ENCODE data around the gene BPIFB1. TPM values are rescaled to one million over a fixed set of nuclear protein-coding genes. Genes with fewer than 3 reads are reported as not detected.

The BPIFB1 gene
- polyA plus RNA-seq, 1 experiment = not detected

DNA sequence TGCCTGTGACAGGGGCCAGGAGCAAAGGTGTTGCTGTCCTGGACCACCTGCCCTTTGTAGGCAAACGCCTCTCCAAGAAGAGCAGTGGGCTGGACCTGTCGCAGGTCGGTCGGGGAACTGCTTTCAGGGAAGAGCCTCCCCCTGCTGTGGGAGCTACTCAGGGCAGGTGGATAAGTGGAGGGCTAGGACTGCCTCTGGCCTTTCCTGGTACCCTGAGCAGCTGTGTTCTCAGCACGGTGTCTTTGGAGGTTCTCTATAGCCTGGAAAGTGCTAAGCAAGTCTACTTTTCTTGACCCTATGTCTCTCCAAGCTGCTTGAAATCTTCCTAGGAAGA, 35.0 kb downstream of the BPIFB1 start:
- peaks cover 14% of the 10 kb centered on the region; the same call in 1 of the 2 replicates for H3K27me3 ChIP-seq (ENCODE audit: control insufficient read depth, insufficient read depth, low read length)
- POLR2A ChIA-PET = no interaction called here
- no peak for DNase-seq (ENCODE audit: low read depth)
- CTCF ChIA-PET = interaction anchor here (1.2 kb wide), 1 partner anchor 10 kb away, joined by 4 read pairs; no protein-coding TSS in a partner anchor
- no peak overlapping the region for H3K4me3 ChIP-seq (ENCODE audit: low read depth, low read length)
- TF ChIP-seq, protein P1, sequence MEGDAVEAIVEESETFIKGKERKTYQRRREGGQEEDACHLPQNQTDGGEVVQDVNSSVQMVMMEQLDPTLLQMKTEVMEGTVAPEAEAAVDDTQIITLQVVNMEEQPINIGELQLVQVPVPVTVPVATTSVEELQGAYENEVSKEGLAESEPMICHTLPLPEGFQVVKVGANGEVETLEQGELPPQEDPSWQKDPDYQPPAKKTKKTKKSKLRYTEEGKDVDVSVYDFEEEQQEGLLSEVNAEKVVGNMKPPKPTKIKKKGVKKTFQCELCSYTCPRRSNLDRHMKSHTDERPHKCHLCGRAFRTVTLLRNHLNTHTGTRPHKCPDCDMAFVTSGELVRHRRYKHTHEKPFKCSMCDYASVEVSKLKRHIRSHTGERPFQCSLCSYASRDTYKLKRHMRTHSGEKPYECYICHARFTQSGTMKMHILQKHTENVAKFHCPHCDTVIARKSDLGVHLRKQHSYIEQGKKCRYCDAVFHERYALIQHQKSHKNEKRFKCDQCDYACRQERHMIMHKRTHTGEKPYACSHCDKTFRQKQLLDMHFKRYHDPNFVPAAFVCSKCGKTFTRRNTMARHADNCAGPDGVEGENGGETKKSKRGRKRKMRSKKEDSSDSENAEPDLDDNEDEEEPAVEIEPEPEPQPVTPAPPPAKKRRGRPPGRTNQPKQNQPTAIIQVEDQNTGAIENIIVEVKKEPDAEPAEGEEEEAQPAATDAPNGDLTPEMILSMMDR (IDR thresholded peaks at IDR 0.05; ENCODE audit: insufficient read depth, low read depth, low read length) = no peak
- no peaks in the 10 kb centered on the region for H3K36me3 ChIP-seq (ENCODE audit: control insufficient read depth, insufficient read depth, low read length)

DNA sequence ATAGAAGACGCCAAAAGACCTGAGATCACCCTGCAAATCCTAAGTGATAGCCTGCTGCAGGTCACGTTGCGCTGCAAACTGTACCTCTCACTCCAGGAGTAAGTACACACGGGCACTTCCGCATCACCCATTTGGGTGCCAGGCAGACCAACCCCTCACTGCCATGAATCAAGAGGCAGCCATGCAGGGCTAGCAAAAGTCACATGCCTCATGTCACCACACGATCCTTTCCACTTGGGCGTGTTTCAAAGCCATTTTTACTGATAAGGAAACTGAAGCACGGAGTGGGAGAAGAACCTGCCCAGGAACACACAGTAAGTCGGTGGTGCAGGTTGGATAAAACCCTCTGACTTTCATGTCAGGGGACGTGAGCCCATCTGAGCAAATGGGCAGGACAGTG, 37.0 kb downstream of the BPIFB1 start:
- Histone ChIP-seq H3K4me3 (ENCODE audit: low read depth, low read length) (no peak overlapping the region), H3K27me3 (ENCODE audit: control insufficient read depth, insufficient read depth, low read length) (peaks cover 17% of the 10 kb centered on the region; the same call in 1 of the 2 replicates), H3K36me3 (ENCODE audit: control insufficient read depth, insufficient read depth, low read length) (no peaks in the 10 kb centered on the region)
- DNase-seq (ENCODE audit: low read depth) = no peak
- ChIA-PET POLR2A (no interaction called here), CTCF (no interaction called here)
- TF ChIP-seq, protein P1 (IDR thresholded peaks at IDR 0.05; ENCODE audit: insufficient read depth, low read depth, low read length) = no peak

DNA sequence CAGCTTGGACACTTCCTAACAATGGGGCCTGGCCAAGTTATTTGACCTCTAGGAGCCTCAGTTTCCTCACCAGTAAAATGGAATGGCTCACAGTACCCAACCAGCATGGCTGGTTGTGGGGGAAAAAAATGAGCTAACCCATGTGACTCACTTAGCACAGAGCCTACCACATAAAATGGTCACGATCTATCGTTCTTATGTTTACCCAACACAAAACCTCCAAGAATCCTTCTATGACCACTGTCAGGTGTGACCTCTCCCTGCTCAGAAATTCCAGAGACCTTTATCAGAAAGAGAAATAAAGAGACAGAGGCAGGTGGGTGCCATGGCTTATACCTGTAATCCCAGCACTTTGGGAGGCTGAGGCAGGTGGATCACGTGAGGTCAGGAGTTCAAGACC, 39.4 kb downstream of the BPIFB1 start:
- H3K36me3 ChIP-seq (ENCODE audit: control insufficient read depth, insufficient read depth, low read length) = no peaks in the 10 kb centered on the region
- ChIA-PET POLR2A (no interaction called here), CTCF (interaction anchor here (0.6 to 1.1 kb wide), 2 partner anchors 13 to 427 kb away, joined by 3 read pairs; no protein-coding TSS in a partner anchor)
- no peak overlapping the region for H3K4me3 ChIP-seq (ENCODE audit: low read depth, low read length)
- H3K27me3 ChIP-seq (ENCODE audit: control insufficient read depth, insufficient read depth, low read length) = peaks cover 11% of the 10 kb centered on the region
- DNase-seq (ENCODE audit: low read depth) = no peak
- TF ChIP-seq, protein P1 (IDR thresholded peaks at IDR 0.05; ENCODE audit: insufficient read depth, low read depth, low read length) = no peak

DNA sequence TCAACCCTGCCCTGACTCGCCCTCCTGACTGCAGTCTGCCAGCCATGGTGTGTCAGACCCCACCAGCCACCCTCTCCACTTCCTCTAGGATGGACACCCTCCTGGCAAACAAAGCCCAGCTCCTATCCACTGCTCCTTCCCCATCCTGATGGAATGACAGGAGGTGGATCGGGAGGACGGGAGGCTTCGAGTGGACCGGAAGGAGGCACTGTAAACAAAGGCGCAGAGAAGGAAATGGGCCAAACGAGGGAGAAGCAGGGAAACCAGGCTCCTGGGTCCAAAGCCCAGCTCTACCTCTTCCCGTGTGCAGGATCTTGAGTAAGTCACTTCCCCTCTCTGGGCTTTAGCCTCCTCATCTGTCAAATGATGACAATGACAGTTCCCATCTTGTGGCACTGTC, 40.2 kb downstream of the BPIFB1 start:
- no peak for DNase-seq (ENCODE audit: low read depth)
- no peaks in the 10 kb centered on the region for H3K36me3 ChIP-seq (ENCODE audit: control insufficient read depth, insufficient read depth, low read length)
- H3K27me3 ChIP-seq (ENCODE audit: control insufficient read depth, insufficient read depth, low read length) = peaks cover 12% of the 10 kb centered on the region
- TF ChIP-seq, protein P1 (IDR thresholded peaks at IDR 0.05; ENCODE audit: insufficient read depth, low read depth, low read length) = no peak
- ChIA-PET POLR2A (no interaction called here), CTCF (interaction anchor here (1.2 to 1.9 kb wide), 2 partner anchors 13 to 24 kb away, joined by 3 to 4 read pairs; no protein-coding TSS in a partner anchor)
- no peak overlapping the region for H3K4me3 ChIP-seq (ENCODE audit: low read depth, low read length)

GRCh38 chr20:33325350-33325749, 42.3 kb downstream of the BPIFB1 start:
- CTCF ChIA-PET = interaction anchor here (0.6 kb wide), 1 partner anchor 685 kb away, joined by 3 read pairs; no protein-coding TSS in a partner anchor
- H3K27me3 ChIP-seq (ENCODE audit: control insufficient read depth, insufficient read depth, low read length) = peaks cover 16% of the 10 kb centered on the region
- TF ChIP-seq, protein P1 (IDR thresholded peaks at IDR 0.05; ENCODE audit: insufficient read depth, low read depth, low read length) = no peak
- POLR2A ChIA-PET = interaction anchor here (0.6 kb wide), 1 partner anchor 25 kb away, joined by 3 read pairs; no protein-coding TSS in a partner anchor
- no peak for DNase-seq (ENCODE audit: low read depth)
- H3K36me3 ChIP-seq (ENCODE audit: control insufficient read depth, insufficient read depth, low read length) = no peaks in the 10 kb centered on the region
- H3K4me3 ChIP-seq (ENCODE audit: low read depth, low read length) = no peak overlapping the region

All from BJ (cell line).